Right atrium auricular region (tissue), 2 donors: Measurements from ENCODE around the gene PPP1R16B. TPM values are rescaled to one million over a fixed set of nuclear protein-coding genes. Genes with fewer than 3 reads are reported as not detected.

Experiments
- DNase-seq: peaks from one replicate; pipeline ENCODE4 v3.0.0-alpha.2; 2019; ENCODE audit warnings: low spot score
- H3K27ac ChIP-seq, 2 donors: fragments of 200-600 bp; sonication (generic); 1 replicate in 1 of 2; 2 replicates in 1 of 2; pipeline ENCODE4 v1.5.1; 2016 to 2019
- H3K27me3 ChIP-seq, 2 donors: fragments of 200-600 bp; sonication (generic); one replicate each; pipeline versions ENCODE4 v1.5.1 to v1.6.0; 2017 to 2019
- H3K36me3 ChIP-seq: fragments of 200-600 bp; sonication (generic); one replicate; pipeline ENCODE4 v1.5.1; 2016
- H3K4me1 ChIP-seq, 2 donors: fragments of 200-600 bp; sonication (generic); one replicate each; pipeline versions ENCODE4 v1.5.1 to v1.6.0; 2017 to 2019
- H3K4me3 ChIP-seq, 2 donors: fragments of 200-600 bp; sonication (generic); 1 replicate in 1 of 2; 2 replicates in 1 of 2; pipeline ENCODE4 v1.5.1; 2017 to 2019; ENCODE audit warnings: mild to moderate bottlenecking in 1 of 2, moderate library complexity in 1 of 2
- H3K9me3 ChIP-seq, 2 donors: fragments of 200-600 bp; sonication (generic); one replicate each; pipeline ENCODE4 v1.5.1; 2019
- CTCF ChIP-seq, 2 donors: fragments of 200-600 bp; sonication (generic); IDR thresholded peaks; one replicate each; pipeline ENCODE4 v1.5.1; 2019; ENCODE audit warnings: antibody characterized with exemption in 2 of 2
- total RNA-seq, 2 donors: library from RNA; depleted of rRNA; stranded (reverse); fragments of >200 nt; gene quantifications; one replicate each; pipeline ENCODE4 v1.1.0, GENCODE V29; 2016

PPP1R16B gene
- total RNA-seq, 2 donors from 2014 or later, result 0.96 to 6.6 TPM

GRCh38 chr20:38870733-38871559 is 65.4 kb downstream of the PPP1R16B start:
- no peak for DNase-seq
- Histone ChIP-seq H3K36me3 (no peaks in the 10 kb centered on the region), H3K4me3 (no peak overlapping the region), H3K27ac (no peak overlapping the region), H3K4me1 (peaks cover 0 to 9% of the 10 kb centered on the region in 2 donors), H3K27me3 (no peaks in the 10 kb centered on the region), H3K9me3 (no peaks in the 10 kb centered on the region)
- TF ChIP-seq CTCF (IDR thresholded peaks at IDR 0.05), result no peak

- no peak overlapping the region for H3K4me3 ChIP-seq
- peaks cover 0 to 4% of the 10 kb centered on the region in 2 donors for H3K4me1 ChIP-seq
- no peaks in the 10 kb centered on the region for H3K27me3 ChIP-seq
- DNase-seq, result no peak
- H3K36me3 ChIP-seq, result no peaks in the 10 kb centered on the region
- H3K9me3 ChIP-seq, result no peaks in the 10 kb centered on the region
- TF ChIP-seq CTCF (IDR thresholded peaks at IDR 0.05), result no peak
- H3K27ac ChIP-seq, result no peak overlapping the region
Measured at GRCh38 chr20:38871560-38871953, 66.1 kb downstream of the PPP1R16B start.

DNA sequence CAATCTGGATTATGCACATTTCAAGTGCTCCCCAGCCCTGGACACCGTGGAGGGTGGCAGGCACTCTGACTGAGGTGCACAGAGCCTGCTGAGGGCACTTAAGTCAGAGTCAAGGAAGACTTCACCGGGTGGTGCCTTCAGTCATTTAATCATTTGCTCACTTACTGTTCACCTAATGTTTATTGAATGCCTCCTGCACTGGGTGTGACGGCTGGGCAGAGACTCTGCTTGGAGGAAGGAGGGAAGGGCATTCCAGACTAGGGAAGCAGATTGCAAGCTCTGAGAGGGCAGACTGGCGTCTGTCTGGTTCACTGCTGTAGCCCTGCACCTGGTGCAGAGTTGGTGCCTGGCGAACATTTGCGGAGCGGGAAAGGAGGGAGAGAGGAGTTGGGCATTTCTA is 66.5 kb downstream of the PPP1R16B start:
- DNase-seq, result no peak
- Histone ChIP-seq H3K4me3 (no peak overlapping the region), H3K4me1 (peaks cover 0 to 3% of the 10 kb centered on the region in 2 donors), H3K9me3 (no peaks in the 10 kb centered on the region), H3K36me3 (no peaks in the 10 kb centered on the region), H3K27me3 (no peaks in the 10 kb centered on the region), H3K27ac (no peak overlapping the region)
- no peak for TF ChIP-seq CTCF (IDR thresholded peaks at IDR 0.05)

- no peak overlapping the region for H3K4me3 ChIP-seq
- no peak overlapping the region for H3K27ac ChIP-seq
- no peaks in the 10 kb centered on the region for H3K36me3 ChIP-seq
- no peaks in the 10 kb centered on the region for H3K27me3 ChIP-seq
- H3K4me1 ChIP-seq, result peaks cover 0 to 3% of the 10 kb centered on the region in 2 donors
- DNase-seq, result no peak
- TF ChIP-seq CTCF (IDR thresholded peaks at IDR 0.05), result no peak
- H3K9me3 ChIP-seq, result no peaks in the 10 kb centered on the region
Measured at GRCh38 chr20:38872491-38873049, 67.1 kb downstream of the PPP1R16B start.

- Histone ChIP-seq H3K4me3 (no peak overlapping the region), H3K27me3 (no peaks in the 10 kb centered on the region), H3K36me3 (no peaks in the 10 kb centered on the region), H3K4me1 (peaks cover 0 to 3% of the 10 kb centered on the region in 2 donors), H3K27ac (no peak overlapping the region), H3K9me3 (no peaks in the 10 kb centered on the region)
- TF ChIP-seq CTCF (IDR thresholded peaks at IDR 0.05), result no peak
- no peak for DNase-seq
Measured at GRCh38 chr20:38873050-38873581, 67.6 kb downstream of the PPP1R16B start.
